C4-2B (cell line): Measurements from ENCODE around the gene LPP.

Experiments
- H3K27ac ChIP-seq: fragments of 450-650 bp; 2 replicates; pipeline ENCODE4 v1.5.1; 2017
- CTCF ChIP-seq: fragments of 450-650 bp; conservative IDR thresholded peaks from 2 replicates; pipeline ENCODE4 v1.5.1; 2017; ENCODE audit warnings: mild to moderate bottlenecking
- ZFX ChIP-seq: fragments of 450-650 bp; IDR thresholded peaks from 2 replicates; pipeline ENCODE4 v1.6.1; 2017

Gene LPP

GRCh38 chr3:188187053-188187452 is 33.1 kb downstream of the LPP start:
- no peak for TF ChIP-seq ZFX
- TF ChIP-seq CTCF: no peak
- H3K27ac ChIP-seq: no peak overlapping the region

GRCh38 chr3:188188911-188189310 is 35.0 kb downstream of the LPP start:
- no peak for TF ChIP-seq ZFX
- no peak for TF ChIP-seq CTCF
- no peak overlapping the region for H3K27ac ChIP-seq

DNA sequence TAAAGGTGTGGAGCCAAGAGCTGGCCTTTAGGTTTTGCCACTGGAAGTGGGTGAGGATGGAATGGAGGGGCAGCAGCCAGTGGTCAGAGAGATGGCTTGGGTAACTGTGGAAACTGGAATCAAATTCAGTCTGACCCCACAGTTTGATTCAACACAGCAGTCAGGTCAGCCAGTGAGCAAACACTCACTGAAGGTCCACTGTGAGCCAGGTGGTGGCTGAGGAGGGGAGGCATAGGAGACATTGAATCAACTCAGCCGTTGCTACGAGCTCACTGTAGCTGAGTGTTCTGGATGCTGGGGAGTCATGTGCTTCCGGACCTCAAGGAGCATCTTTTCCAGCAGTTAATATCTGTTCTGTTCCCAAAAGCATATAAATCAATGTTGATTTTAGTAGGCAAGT is 37.5 kb downstream of the LPP start:
- TF ChIP-seq ZFX (no peak), CTCF (no peak)
- no peak overlapping the region for H3K27ac ChIP-seq

DNA sequence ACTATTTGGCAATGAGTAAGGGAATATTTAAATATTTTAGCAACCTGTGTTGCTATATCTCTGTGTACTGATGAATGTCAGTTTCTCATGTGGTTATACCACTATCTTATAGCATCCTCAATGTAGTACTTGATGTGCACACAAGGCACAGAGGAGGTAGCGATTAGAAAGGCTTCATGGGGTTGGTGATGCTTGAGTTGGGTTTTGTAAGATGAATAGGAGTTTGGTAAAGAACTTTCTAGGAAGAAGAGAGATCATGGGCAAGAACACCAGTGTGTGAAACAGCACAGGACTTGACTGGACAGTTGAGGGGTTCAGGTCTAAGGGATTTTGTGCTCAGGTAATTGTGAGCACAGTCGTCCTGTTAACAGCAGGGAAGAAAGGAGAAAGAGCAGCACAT is 38.1 kb downstream of the LPP start:
- no peak overlapping the region for H3K27ac ChIP-seq
- TF ChIP-seq CTCF (no peak), ZFX (no peak)

GRCh38 chr3:188194332-188194731 is 40.4 kb downstream of the LPP start:
- no peak for TF ChIP-seq CTCF
- no peak for TF ChIP-seq ZFX
- H3K27ac ChIP-seq: no peak overlapping the region

GRCh38 chr3:188196232-188196990 is 42.5 kb downstream of the LPP start:
- no peak for TF ChIP-seq CTCF
- no peak for TF ChIP-seq ZFX

GRCh38 chr3:188197388-188197847 is 43.5 kb downstream of the LPP start:
- H3K27ac ChIP-seq: peak overlapping the region; percentile 4; the same call in 1 of the 2 replicates
- TF ChIP-seq CTCF (no peak), ZFX (no peak)

More at GRCh38 chr3:188196232-188196990, 42.5 kb downstream of the LPP start:
- peak overlapping the region; percentile 17; the same call in 1 of the 2 replicates for H3K27ac ChIP-seq
